IMR-90 (cell line): ENCODE results near the gene SORCS1. TPM values are rescaled to one million over a fixed set of nuclear protein-coding genes. Genes with fewer than 3 reads are reported as not detected.

Experiments used
- ATAC-seq: fragments of 200-7000 bp; cut with Tn5 transposase; 2 replicates; pipeline ENCODE4 v1.9.1; 2020; ENCODE audit warnings: low read depth, mild to moderate bottlenecking, moderate library complexity
- BruUV-seq: library from RNA; stranded (reverse); fragments of 400-500 nt; replicated peaks from 2 replicates; lab custom pipeline; 2021; lab: Mats Ljungman, UMichigan
- CTCF ChIA-PET: fragments of 300-600 bp; formaldehyde crosslinking; extraction: SDS; loops from one replicate; lab custom pipeline; 2021; ENCODE audit warnings: antibody characterized with exemption; lab: Yijun Ruan, JAX
- POLR2A ChIA-PET: fragments of 300-600 bp; sonication (Branson Sonifier 250); formaldehyde crosslinking; loops from one replicate; lab custom pipeline; 2022; ENCODE audit warnings: antibody characterized with exemption; ENCODE audit not compliant: unreplicated experiment; lab: Charles Lee
- DNase-seq: peaks from one replicate; pipeline ENCODE4 v3.0.0; 2013
- H2AFZ ChIP-seq: replicated peaks from 2 replicates; pipeline ENCODE3; 2013; ENCODE audit warnings: low read length, mild to moderate bottlenecking; ENCODE audit not compliant: poor library complexity
- H2AK5ac ChIP-seq: 2 replicates; pipeline ENCODE4 v1.6.1; 2013; ENCODE audit warnings: low read depth, low read length, inconsistent platforms
- H2AK9ac ChIP-seq: replicated peaks from 2 replicates; pipeline ENCODE3; 2013; ENCODE audit warnings: mild to moderate bottlenecking, low read depth, low read length, moderate library complexity; ENCODE audit not compliant: poor library complexity
- H2BK120ac ChIP-seq: 2 replicates; pipeline ENCODE4 v1.6.1; 2013; ENCODE audit warnings: low read depth, low read length, inconsistent platforms
- H2BK15ac ChIP-seq: 3 replicates; pipeline ENCODE4 v1.6.1; 2013; ENCODE audit warnings: low read depth, low read length, inconsistent platforms
- H2BK20ac ChIP-seq: 2 replicates; pipeline ENCODE4 v1.6.1; 2013; ENCODE audit warnings: low read depth, mild to moderate bottlenecking, inconsistent platforms, low read length, moderate library complexity
- H2BK5ac ChIP-seq: 2 replicates; pipeline ENCODE4 v1.6.1; 2013; ENCODE audit warnings: mild to moderate bottlenecking, low read depth, low read length, inconsistent platforms; ENCODE audit not compliant: poor library complexity, severe bottlenecking
- H3K14ac ChIP-seq: replicated peaks from 2 replicates; pipeline ENCODE4 v1.6.1; 2013; ENCODE audit warnings: low read depth, low read length, inconsistent platforms
- H3K18ac ChIP-seq: 2 replicates; pipeline ENCODE4 v1.6.1; 2013; ENCODE audit warnings: low read depth, low read length, control low read depth
- H3K23ac ChIP-seq: 2 replicates; pipeline ENCODE4 v1.6.1; 2013; ENCODE audit warnings: low read depth, low read length, inconsistent platforms
- H3K27ac ChIP-seq: 2 replicates; pipeline ENCODE4 v1.5.1; 2013; ENCODE audit warnings: mild to moderate bottlenecking, control low read depth, low read length; ENCODE audit not compliant: insufficient read depth
- H3K27me3 ChIP-seq: 2 replicates; pipeline ENCODE4 v1.6.1; 2013; ENCODE audit warnings: low read length; ENCODE audit not compliant: control insufficient read depth, insufficient read depth
- H3K36me3 ChIP-seq: 2 replicates; pipeline ENCODE4 v1.6.1; 2013; ENCODE audit warnings: low read length, mixed read lengths; ENCODE audit not compliant: control insufficient read depth, insufficient read depth
- H3K4ac ChIP-seq: 2 replicates; pipeline ENCODE4 v1.6.1; 2013; ENCODE audit warnings: low read depth, low read length, inconsistent platforms
- H3K4me1 ChIP-seq: 2 replicates; pipeline ENCODE4 v1.6.1; 2013; ENCODE audit warnings: low read length, mixed read lengths; ENCODE audit not compliant: control insufficient read depth, insufficient read depth
- H3K4me2 ChIP-seq: 2 replicates; pipeline ENCODE4 v1.6.1; 2013; ENCODE audit warnings: low read depth, mild to moderate bottlenecking, control low read depth, low read length, moderate library complexity
- H3K4me3 ChIP-seq: 2 replicates; pipeline ENCODE4 v1.5.1; 2013; ENCODE audit warnings: low read depth, mild to moderate bottlenecking, control low read depth, low read length, moderate library complexity; ENCODE audit not compliant: insufficient read depth
- H3K56ac ChIP-seq: 2 replicates; pipeline ENCODE4 v1.6.1; 2013; ENCODE audit warnings: low read length, inconsistent platforms; ENCODE audit not compliant: insufficient read depth; ENCODE audit errors: extremely low read depth
- H3K79me1 ChIP-seq, 2 experiments: 2 replicates each; pipeline ENCODE4 v1.6.1; 2013; ENCODE audit warnings: low read length in 2 of 2, inconsistent platforms in 1 of 2, low read depth in 1 of 2
- H3K9ac ChIP-seq: 2 replicates; pipeline ENCODE4 v1.6.1; 2013; ENCODE audit warnings: low read depth, low read length, control low read depth
- H3K9me1 ChIP-seq: 2 replicates; pipeline ENCODE4 v1.6.1; 2013; ENCODE audit warnings: low read length, inconsistent platforms; ENCODE audit not compliant: insufficient read depth
- H3K9me3 ChIP-seq: 2 replicates; pipeline ENCODE4 v1.6.1; 2013; ENCODE audit warnings: low read length; ENCODE audit not compliant: control insufficient read depth, insufficient read depth
- H4K20me1 ChIP-seq: 2 replicates; pipeline ENCODE4 v1.6.1; 2013; ENCODE audit warnings: low read length, inconsistent platforms; ENCODE audit not compliant: insufficient read depth
- H4K5ac ChIP-seq: 2 replicates; pipeline ENCODE4 v1.6.1; 2013; ENCODE audit warnings: mild to moderate bottlenecking, low read depth, low read length, control low read depth
- H4K8ac ChIP-seq, 2 experiments: 2 replicates each; pipeline ENCODE4 v1.6.1; 2013; ENCODE audit warnings: low read depth in 2 of 2, low read length in 2 of 2, control low read depth in 1 of 2, inconsistent platforms in 1 of 2
- H4K91ac ChIP-seq: 2 replicates; pipeline ENCODE4 v1.6.1; 2013; ENCODE audit warnings: low read depth, low read length, inconsistent platforms; ENCODE audit not compliant: insufficient read depth
- CHD1 ChIP-seq: IDR thresholded peaks from 2 replicates; pipeline ENCODE4 v1.6.1; 2012; ENCODE audit warnings: low read depth, low read length, improper control_type of control experiment
- FOS ChIP-seq: fragments of 150-350 bp; IDR thresholded peaks from 2 replicates; pipeline ENCODE4 v1.6.1; 2016; ENCODE audit warnings: low read depth, low read length
- RAD21 ChIP-seq: IDR thresholded peaks from 2 replicates; pipeline ENCODE4 v1.6.1; 2012; ENCODE audit warnings: low read length, improper control_type of control experiment
- WGBS, 2 experiments: methylation state at CpG; one replicate each; pipeline versions ENCODE4 v1.1.5 to v1.1.7; 2013; ENCODE audit warnings: missing lambda C conversion rate in 2 of 2; ENCODE audit not compliant: insufficient read length in 1 of 2; ENCODE audit errors: extremely low coverage in 2 of 2; 5-methylcytosine and 5-hydroxymethylcytosine counted together
- dilution Hi-C: fragments of 300-500 bp; cut with HindIII; formaldehyde crosslinking; loops from one replicate; pipeline ENCODE4 v1.14.3; 2018; ENCODE audit warnings: low sequenced_read_pairs; ENCODE audit not compliant: unreplicated experiment
- in situ Hi-C: fragments of 300-500 bp; cut with MboI; formaldehyde crosslinking; loops from 3 replicates; pipeline ENCODE4 v1.14.3; 2019; ENCODE audit warnings: low sequenced_read_pairs, inconsistent platforms, mixed read lengths
- intact Hi-C: fragments of 100-400 bp; cut with micrococcal nuclease; formaldehyde crosslinking; loops from 2 replicates; pipeline ENCODE4 v1.10.0; 2022
- polyA plus RNA-seq, 3 experiments: library from polyadenylated mRNA; depleted of rRNA; stranded (reverse); fragments of >200 nt; gene quantifications; 2 replicates each; pipeline ENCODE4 v1.2.3, GENCODE V29; 2012; ENCODE audit warnings: low replicate concordance in 1 of 3
- total RNA-seq: library from RNA; depleted of rRNA; stranded (reverse); fragments of >200 nt; gene quantifications from 2 replicates; pipeline ENCODE4 v1.2.3, GENCODE V29; 2012

SORCS1 gene
- total and polyA plus RNA-seq, 2 of the 4 experiments (the other 2 are of a cell fraction) = under 0.01 TPM; not detected in 1

GRCh38 chr10:106919871-106920282 is 244.6 kb downstream of the SORCS1 start:
- H2BK5ac ChIP-seq = no peak overlapping the region
- TF ChIP-seq CHD1 = no peak
- TF ChIP-seq FOS = no peak
- no peak for TF ChIP-seq RAD21
- H4K20me1 ChIP-seq = no peaks in the 10 kb centered on the region
- no peak overlapping the region for H4K8ac ChIP-seq
- H3K9ac ChIP-seq = no peak overlapping the region
- no peaks in the 10 kb centered on the region for H3K4me1 ChIP-seq
- H2BK20ac ChIP-seq = no peak overlapping the region
- POLR2A ChIA-PET = no interaction called here
- no peak overlapping the region for H2BK15ac ChIP-seq
- H3K23ac ChIP-seq = no peak overlapping the region
- no peak overlapping the region for H3K4ac ChIP-seq
- WGBS, 2 experiments = no CpG with 5 or more reads among the region's 3 CpGs
- no peaks in the 10 kb centered on the region for H3K79me1 ChIP-seq
- intact Hi-C loops = no loop called here
- H3K27ac ChIP-seq = no peak overlapping the region
- no peak overlapping the region for H3K4me3 ChIP-seq
- DNase-seq (no peak), ATAC-seq (no peak)
- no peak overlapping the region for H3K18ac ChIP-seq
- no peak overlapping the region for H3K56ac ChIP-seq
- H2AK9ac ChIP-seq = no peak overlapping the region
- CTCF ChIA-PET = no interaction called here
- no peaks in the 10 kb centered on the region for H3K27me3 ChIP-seq
- no peak overlapping the region for H4K91ac ChIP-seq
- no peak overlapping the region for H4K5ac ChIP-seq
- H3K9me3 ChIP-seq = peaks cover 10% of the 10 kb centered on the region
- no peaks in the 10 kb centered on the region for H3K36me3 ChIP-seq
- no peak overlapping the region for H2BK120ac ChIP-seq
- BruUV-seq = no TSS peak
- in situ Hi-C loops = no loop called here
- no peak overlapping the region for H2AFZ ChIP-seq
- no peak overlapping the region for H2AK5ac ChIP-seq
- dilution Hi-C loops = no loop called here
- no peaks in the 10 kb centered on the region for H3K9me1 ChIP-seq
- no peak overlapping the region for H3K14ac ChIP-seq
- H3K4me2 ChIP-seq = no peak overlapping the region
